Osteoblast (primary cell): ENCODE results near the gene TYR. TPM values are rescaled to one million over a fixed set of nuclear protein-coding genes. Genes with fewer than 3 reads are reported as not detected.

Experiments
- DNase-seq: peaks from one replicate; pipeline ENCODE4 v3.0.0; 2011; ENCODE audit warnings: low spot score, mixed read lengths; ENCODE audit not compliant: insufficient read length; ENCODE audit errors: missing footprints
- H2AFZ ChIP-seq: 2 replicates; pipeline ENCODE4 v1.6.0; 2011; ENCODE audit warnings: mild to moderate bottlenecking, low read length
- H3K27ac ChIP-seq: 2 replicates; pipeline ENCODE4 v1.5.1; 2011; ENCODE audit warnings: mild to moderate bottlenecking, low read depth, low read length, moderate library complexity
- H3K27me3 ChIP-seq: 2 replicates; pipeline ENCODE4 v1.6.0; 2012; ENCODE audit warnings: mild to moderate bottlenecking, control low read depth, inconsistent platforms, low read length, moderate library complexity; ENCODE audit not compliant: insufficient read depth
- H3K36me3 ChIP-seq: 2 replicates; pipeline ENCODE4 v1.5.1; 2011; ENCODE audit warnings: mild to moderate bottlenecking, low read length, control low read depth, moderate library complexity; ENCODE audit not compliant: insufficient read depth
- H3K4me1 ChIP-seq: 2 replicates; pipeline ENCODE4 v1.5.1; 2011; ENCODE audit warnings: mild to moderate bottlenecking, low read length, control low read depth, moderate library complexity; ENCODE audit not compliant: insufficient read depth
- H3K4me2 ChIP-seq: 2 replicates; pipeline ENCODE4 v1.6.0; 2011; ENCODE audit warnings: mild to moderate bottlenecking, low read length; ENCODE audit not compliant: insufficient read depth
- H3K4me3 ChIP-seq: fragments of 200-600 bp; sonication (generic); 3 replicates; pipeline ENCODE4 v1.5.1; 2012; ENCODE audit warnings: mild to moderate bottlenecking, low read length, inconsistent platforms; ENCODE audit not compliant: insufficient read depth
- H3K79me2 ChIP-seq: 2 replicates; pipeline ENCODE4 v1.6.0; 2012; ENCODE audit warnings: mild to moderate bottlenecking, low read length, control low read depth, inconsistent platforms; ENCODE audit not compliant: insufficient read depth
- H3K9me3 ChIP-seq: 2 replicates; pipeline ENCODE4 v1.5.1; 2011; ENCODE audit warnings: low read depth, low read length, control low read depth
- H4K20me1 ChIP-seq: 2 replicates; pipeline ENCODE4 v1.6.0; 2012; ENCODE audit warnings: mild to moderate bottlenecking, low read length, control low read depth; ENCODE audit not compliant: insufficient read depth
- CTCF ChIP-seq: IDR thresholded peaks from 2 replicates; pipeline ENCODE4 v1.5.1; 2011; ENCODE audit warnings: mild to moderate bottlenecking, low read depth, low read length, moderate library complexity; ENCODE audit errors: extremely low read depth
- total RNA-seq: library from RNA; depleted of rRNA; stranded (reverse); fragments of >200 nt; gene quantifications from 2 replicates; pipeline ENCODE4 v1.2.3, GENCODE V29; 2012

TYR gene
- total RNA-seq, 1 donor = not detected

DNA sequence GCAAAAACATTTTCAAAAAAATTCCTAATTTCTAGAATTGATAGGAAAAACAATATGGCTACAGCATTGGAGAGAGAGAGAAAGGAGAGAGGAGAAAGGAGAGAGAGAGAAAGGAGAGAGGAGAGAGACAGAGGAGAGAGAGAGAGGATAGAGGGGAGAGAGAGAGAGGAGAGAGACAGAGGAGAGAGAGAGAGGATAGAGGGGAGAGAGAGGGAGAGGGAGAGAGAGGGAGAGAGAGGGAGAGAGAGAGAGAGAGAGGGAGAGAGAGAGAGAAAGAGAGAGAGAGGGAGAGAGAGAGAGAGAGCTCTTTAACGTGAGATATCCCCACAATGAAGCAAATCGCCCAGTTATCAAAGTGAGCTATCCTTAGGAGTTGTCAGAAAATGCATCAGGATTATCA lies 737 bp upstream of the TYR start:
- H4K20me1 ChIP-seq = no peaks in the 10 kb centered on the region
- no peak overlapping the region for H3K4me2 ChIP-seq
- no peaks in the 10 kb centered on the region for H3K27me3 ChIP-seq
- H3K4me1 ChIP-seq = no peaks in the 10 kb centered on the region
- H3K79me2 ChIP-seq = no peaks in the 10 kb centered on the region
- H3K36me3 ChIP-seq = no peaks in the 10 kb centered on the region
- H2AFZ ChIP-seq = no peak overlapping the region
- H3K9me3 ChIP-seq = no peaks in the 10 kb centered on the region
- no peak for DNase-seq
- TF ChIP-seq CTCF = no peak
- no peak overlapping the region for H3K4me3 ChIP-seq
- H3K27ac ChIP-seq = no peak overlapping the region

GRCh38 chr11:89181111-89181510 lies 3.4 kb downstream of the TYR start:
- no peak for DNase-seq
- TF ChIP-seq CTCF = no peak
- H3K36me3 ChIP-seq = no peaks in the 10 kb centered on the region
- peak overlapping the region; percentile 61 for H3K4me2 ChIP-seq
- H3K9me3 ChIP-seq = no peaks in the 10 kb centered on the region
- peaks cover 14% of the 10 kb centered on the region for H3K4me1 ChIP-seq
- no peak overlapping the region for H3K4me3 ChIP-seq
- H3K79me2 ChIP-seq = no peaks in the 10 kb centered on the region
- no peaks in the 10 kb centered on the region for H4K20me1 ChIP-seq
- H3K27me3 ChIP-seq = no peaks in the 10 kb centered on the region
- no peak overlapping the region for H3K27ac ChIP-seq
- H2AFZ ChIP-seq = peak overlapping the region; percentile 87

- DNase-seq = peak; percentile 35
- Histone ChIP-seq H4K20me1 (no peaks in the 10 kb centered on the region), H2AFZ (peak overlapping the region; percentile 14), H3K79me2 (no peaks in the 10 kb centered on the region), H3K4me3 (no peak overlapping the region), H3K27ac (peak overlapping the region; percentile 10), H3K27me3 (no peaks in the 10 kb centered on the region), H3K36me3 (no peaks in the 10 kb centered on the region), H3K4me2 (no peak overlapping the region), H3K4me1 (peaks cover 14% of the 10 kb centered on the region), H3K9me3 (no peaks in the 10 kb centered on the region)
- TF ChIP-seq CTCF = no peak
Measured at GRCh38 chr11:89182773-89183518, 5.3 kb downstream of the TYR start.

DNA sequence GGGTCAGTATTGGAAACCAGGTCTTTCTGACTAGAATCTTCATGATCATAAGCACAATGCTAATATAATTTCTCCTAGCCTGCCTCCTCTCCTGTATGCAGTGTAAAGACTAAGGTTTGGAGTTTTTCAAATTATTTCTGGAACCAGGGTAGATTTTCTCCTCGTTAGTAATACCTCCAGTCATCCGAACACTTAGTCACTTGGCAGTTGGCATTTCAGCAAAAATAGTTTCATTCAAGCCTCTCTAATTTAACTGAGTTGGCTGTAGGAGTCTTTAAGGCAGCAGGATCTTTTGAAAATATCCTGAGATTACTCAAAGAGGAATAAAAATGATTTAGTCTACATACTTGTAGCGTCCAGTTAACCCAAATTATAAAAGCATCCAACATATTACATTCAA lies 6.3 kb downstream of the TYR start:
- Histone ChIP-seq H3K79me2 (no peaks in the 10 kb centered on the region), H3K27ac (peak overlapping the region; percentile 6), H3K27me3 (no peaks in the 10 kb centered on the region), H3K4me3 (no peak overlapping the region), H3K4me1 (peaks cover 14% of the 10 kb centered on the region), H2AFZ (peak overlapping the region; percentile 22), H3K9me3 (no peaks in the 10 kb centered on the region), H3K4me2 (peak overlapping the region; percentile 34), H4K20me1 (no peaks in the 10 kb centered on the region), H3K36me3 (no peaks in the 10 kb centered on the region)
- TF ChIP-seq CTCF = no peak
- peak; percentile 31 for DNase-seq
